ENCODE measurements around the gene CUX1. TPM values are rescaled to one million over a fixed set of nuclear protein-coding genes. Genes with fewer than 3 reads are reported as not detected.

Gene CUX1
- total and polyA plus RNA-seq, 7 experiments from 2014 or later: 10.1 to 81.6 (median 42.5) TPM

DNA sequence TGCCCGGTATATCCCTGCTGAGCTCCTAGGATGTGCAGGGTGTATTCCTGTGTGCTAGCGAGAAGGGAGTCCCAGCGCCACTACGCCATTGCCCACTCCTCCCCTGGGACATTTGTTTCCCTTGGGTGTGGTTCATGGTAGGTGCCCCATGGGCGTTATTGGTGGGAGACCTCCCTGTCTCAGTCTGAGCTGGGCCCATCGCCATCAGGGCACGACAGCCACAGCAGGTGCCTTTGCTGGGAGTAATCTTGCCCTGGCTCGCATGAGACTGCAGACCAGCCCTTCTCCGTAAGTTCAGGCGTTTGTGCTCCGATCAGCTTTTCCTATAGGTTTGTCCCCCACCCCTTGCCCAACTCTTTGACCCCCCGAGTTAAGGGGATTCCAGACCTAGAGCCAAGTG lies 332.0 kb downstream of the CUX1 start:
- ChIA-PET CTCF (no interaction called here), POLR2A (no interaction called here)
- Mint-ChIP-seq H3K4me3 (no peak overlapping the region), H3K36me3 (peaks cover 0 to 20% (median 10%) of the 10 kb centered on the region in 5 donors), H3K27ac (no peak overlapping the region), H3K4me1 (no peaks in the 10 kb centered on the region), H3K27me3 (no peaks in the 10 kb centered on the region), H3K9me3 (peaks cover 0 to 1% (median 0%) of the 10 kb centered on the region in 11 donors)
- no peak overlapping the region for H3K4me3 ChIP-seq (ENCODE audit: low read length)
- H3K36me3 ChIP-seq (ENCODE audit: control insufficient read depth in 2 of 3, insufficient read depth in 3 of 3, low read length in 3 of 3): no peaks in the 10 kb centered on the region
- ATAC-seq (no peak), DNase-seq (no peak)
- no peaks in the 10 kb centered on the region for H3K9me3 ChIP-seq (ENCODE audit: control insufficient read depth in 2 of 3, low read length in 3 of 3)
- H3K4me1 ChIP-seq (ENCODE audit: control insufficient read depth in 2 of 2, insufficient read depth in 2 of 2, low read length in 2 of 2): no peaks in the 10 kb centered on the region
- no peak overlapping the region for H3K27ac ChIP-seq (ENCODE audit: low read depth, low read length)
- H3K27me3 ChIP-seq (ENCODE audit: control insufficient read depth in 2 of 2, insufficient read depth in 2 of 2, low read length in 2 of 2): no peaks in the 10 kb centered on the region
- intact Hi-C loops (cut with micrococcal nuclease): no loop called here

DNA sequence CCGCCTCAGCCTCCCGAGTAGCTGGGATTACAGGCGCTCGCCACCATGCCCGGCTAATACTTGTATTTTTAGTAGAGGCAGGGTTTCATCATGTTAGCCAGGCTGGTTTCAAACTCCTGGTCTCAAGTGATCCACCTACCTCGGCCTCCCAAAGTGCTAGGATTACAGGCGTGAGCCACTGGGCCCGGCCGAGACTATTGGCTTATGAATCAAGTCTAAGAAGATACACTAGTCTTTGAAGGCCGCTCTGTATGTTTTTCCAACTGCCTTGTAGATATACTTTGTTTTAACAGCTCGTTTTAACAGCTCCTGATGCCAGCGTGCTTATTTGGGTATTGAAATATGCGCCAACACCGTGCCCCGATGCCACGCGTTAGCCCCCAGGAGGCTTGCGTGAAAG lies 332.8 kb downstream of the CUX1 start:
- no peaks in the 10 kb centered on the region for H3K4me1 Mint-ChIP-seq
- peaks cover 0 to 1% (median 0%) of the 10 kb centered on the region in 11 donors for H3K9me3 Mint-ChIP-seq
- POLR2A ChIA-PET: no interaction called here
- ATAC-seq (no peak), DNase-seq (no peak)
- Histone ChIP-seq H3K4me3 (ENCODE audit: low read length) (no peak overlapping the region), H3K4me1 (ENCODE audit: control insufficient read depth in 2 of 2, insufficient read depth in 2 of 2, low read length in 2 of 2) (no peaks in the 10 kb centered on the region), H3K27ac (ENCODE audit: low read depth, low read length) (no peak overlapping the region), H3K9me3 (ENCODE audit: control insufficient read depth in 2 of 3, low read length in 3 of 3) (no peaks in the 10 kb centered on the region), H3K36me3 (ENCODE audit: control insufficient read depth in 2 of 3, insufficient read depth in 3 of 3, low read length in 3 of 3) (no peaks in the 10 kb centered on the region), H3K27me3 (ENCODE audit: control insufficient read depth in 2 of 2, insufficient read depth in 2 of 2, low read length in 2 of 2) (no peaks in the 10 kb centered on the region)
- no peak overlapping the region for H3K27ac Mint-ChIP-seq
- no peaks in the 10 kb centered on the region for H3K27me3 Mint-ChIP-seq
- intact Hi-C loops (cut with micrococcal nuclease): no loop called here
- CTCF ChIA-PET: no interaction called here
- no peak overlapping the region for H3K4me3 Mint-ChIP-seq
- H3K36me3 Mint-ChIP-seq: peaks cover 0 to 17% (median 7%) of the 10 kb centered on the region in 5 donors

- ATAC-seq (no peak), DNase-seq (no peak)
- H3K4me1 Mint-ChIP-seq: peaks cover 0 to 1% (median 0%) of the 10 kb centered on the region in 7 donors
- peaks cover 0 to 1% (median 0%) of the 10 kb centered on the region in 11 donors for H3K9me3 Mint-ChIP-seq
- Histone ChIP-seq H3K4me3 (ENCODE audit: low read length) (no peak overlapping the region), H3K36me3 (ENCODE audit: control insufficient read depth in 2 of 3, insufficient read depth in 3 of 3, low read length in 3 of 3) (peaks cover 0 to 2% (median 0%) of the 10 kb centered on the region in 3 experiments), H3K27ac (ENCODE audit: low read depth, low read length) (no peak overlapping the region), H3K4me1 (ENCODE audit: control insufficient read depth in 2 of 2, insufficient read depth in 2 of 2, low read length in 2 of 2) (no peaks in the 10 kb centered on the region), H3K27me3 (ENCODE audit: control insufficient read depth in 2 of 2, insufficient read depth in 2 of 2, low read length in 2 of 2) (no peaks in the 10 kb centered on the region), H3K9me3 (ENCODE audit: control insufficient read depth in 2 of 3, low read length in 3 of 3) (no peaks in the 10 kb centered on the region)
- CTCF ChIA-PET: no interaction called here
- no peaks in the 10 kb centered on the region for H3K27me3 Mint-ChIP-seq
- no peak overlapping the region for H3K27ac Mint-ChIP-seq
- H3K36me3 Mint-ChIP-seq: peaks cover 0 to 18% (median 8%) of the 10 kb centered on the region in 5 donors
- intact Hi-C loops (cut with micrococcal nuclease): no loop called here
- H3K4me3 Mint-ChIP-seq: no peak overlapping the region
- POLR2A ChIA-PET: no interaction called here
Observed at GRCh38 chr7:102152672-102153598, 335.5 kb downstream of the CUX1 start.

GRCh38 chr7:102153599-102153946 lies 336.1 kb downstream of the CUX1 start:
- H3K4me1 Mint-ChIP-seq: peaks cover 0 to 1% (median 0%) of the 10 kb centered on the region in 7 donors
- no peaks in the 10 kb centered on the region for H3K4me1 ChIP-seq (ENCODE audit: control insufficient read depth in 2 of 2, insufficient read depth in 2 of 2, low read length in 2 of 2)
- no peaks in the 10 kb centered on the region for H3K9me3 ChIP-seq (ENCODE audit: control insufficient read depth in 2 of 3, low read length in 3 of 3)
- H3K27ac Mint-ChIP-seq: no peak overlapping the region
- H3K27ac ChIP-seq (ENCODE audit: low read depth, low read length): no peak overlapping the region
- peak overlapping the region in 1 of 10 donors; percentile 9 for H3K4me3 Mint-ChIP-seq
- CTCF ChIA-PET: no interaction called here
- peaks cover 0 to 22% (median 13%) of the 10 kb centered on the region in 5 donors for H3K36me3 Mint-ChIP-seq
- no peak for ATAC-seq
- H3K27me3 ChIP-seq (ENCODE audit: control insufficient read depth in 2 of 2, insufficient read depth in 2 of 2, low read length in 2 of 2): no peaks in the 10 kb centered on the region
- H3K9me3 Mint-ChIP-seq: peaks cover 0 to 1% (median 0%) of the 10 kb centered on the region in 11 donors
- H3K4me3 ChIP-seq (ENCODE audit: low read length): no peak overlapping the region
- H3K27me3 Mint-ChIP-seq: no peaks in the 10 kb centered on the region
- peaks cover 0 to 9% (median 0%) of the 10 kb centered on the region in 3 experiments for H3K36me3 ChIP-seq (ENCODE audit: control insufficient read depth in 2 of 3, insufficient read depth in 3 of 3, low read length in 3 of 3)
- intact Hi-C loops (cut with micrococcal nuclease): no loop called here
- POLR2A ChIA-PET: no interaction called here
- no peak for DNase-seq

DNA sequence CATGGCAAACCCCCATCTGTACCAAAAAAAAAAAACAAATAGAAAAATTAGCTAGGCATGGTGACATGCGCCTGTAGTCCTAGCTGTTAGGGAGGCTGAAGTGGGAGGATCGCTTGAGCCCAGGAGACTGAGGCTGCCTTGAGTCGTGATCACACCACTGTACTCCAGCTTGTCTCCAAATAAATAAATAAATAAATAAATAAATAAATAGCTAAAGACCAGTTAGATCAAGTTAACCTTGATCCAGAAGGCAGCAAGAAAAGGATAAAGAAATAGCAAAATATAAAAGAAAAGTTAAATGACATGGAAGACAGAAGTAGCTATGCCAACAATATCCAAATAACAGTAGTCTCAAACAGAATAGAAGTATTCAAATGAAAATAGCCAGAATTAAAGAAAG lies 337.0 kb downstream of the CUX1 start:
- H3K27me3 Mint-ChIP-seq: no peaks in the 10 kb centered on the region
- Histone ChIP-seq H3K27ac (ENCODE audit: low read depth, low read length) (no peak overlapping the region), H3K27me3 (ENCODE audit: control insufficient read depth in 2 of 2, insufficient read depth in 2 of 2, low read length in 2 of 2) (no peaks in the 10 kb centered on the region), H3K36me3 (ENCODE audit: control insufficient read depth in 2 of 3, insufficient read depth in 3 of 3, low read length in 3 of 3) (peaks cover 0 to 12% (median 0%) of the 10 kb centered on the region in 3 experiments), H3K9me3 (ENCODE audit: control insufficient read depth in 2 of 3, low read length in 3 of 3) (no peaks in the 10 kb centered on the region), H3K4me3 (ENCODE audit: low read length) (no peak overlapping the region), H3K4me1 (ENCODE audit: control insufficient read depth in 2 of 2, insufficient read depth in 2 of 2, low read length in 2 of 2) (no peaks in the 10 kb centered on the region)
- H3K36me3 Mint-ChIP-seq: peaks cover 0 to 24% (median 13%) of the 10 kb centered on the region in 5 donors
- CTCF ChIA-PET: interaction anchor here (0.7 kb wide), 1 partner anchor 8 kb away, joined by 6 read pairs; no protein-coding TSS in a partner anchor
- DNase-seq: no peak
- no peak overlapping the region for H3K4me3 Mint-ChIP-seq
- H3K27ac Mint-ChIP-seq: no peak overlapping the region
- intact Hi-C loops (cut with micrococcal nuclease): no loop called here
- no peak for ATAC-seq
- POLR2A ChIA-PET: no interaction called here
- H3K9me3 Mint-ChIP-seq: peaks cover 0 to 1% (median 0%) of the 10 kb centered on the region in 11 donors
- peaks cover 0 to 1% (median 0%) of the 10 kb centered on the region in 7 donors for H3K4me1 Mint-ChIP-seq

- no peak overlapping the region for H3K4me3 Mint-ChIP-seq
- CTCF ChIA-PET: no interaction called here
- Histone ChIP-seq H3K9me3 (ENCODE audit: control insufficient read depth in 2 of 3, low read length in 3 of 3) (no peaks in the 10 kb centered on the region), H3K27ac (ENCODE audit: low read depth, low read length) (no peak overlapping the region), H3K4me1 (ENCODE audit: control insufficient read depth in 2 of 2, insufficient read depth in 2 of 2, low read length in 2 of 2) (no peaks in the 10 kb centered on the region), H3K36me3 (ENCODE audit: control insufficient read depth in 2 of 3, insufficient read depth in 3 of 3, low read length in 3 of 3) (peaks cover 0 to 17% (median 0%) of the 10 kb centered on the region in 3 experiments), H3K27me3 (ENCODE audit: control insufficient read depth in 2 of 2, insufficient read depth in 2 of 2, low read length in 2 of 2) (no peaks in the 10 kb centered on the region), H3K4me3 (ENCODE audit: low read length) (no peak overlapping the region)
- DNase-seq: no peak
- H3K36me3 Mint-ChIP-seq: peaks cover 0 to 24% (median 13%) of the 10 kb centered on the region in 5 donors
- H3K4me1 Mint-ChIP-seq: peaks cover 0 to 1% (median 0%) of the 10 kb centered on the region in 7 donors
- H3K9me3 Mint-ChIP-seq: peaks cover 0 to 1% (median 0%) of the 10 kb centered on the region in 11 donors
- POLR2A ChIA-PET: no interaction called here
- intact Hi-C loops (cut with micrococcal nuclease): no loop called here
- H3K27ac Mint-ChIP-seq: no peak overlapping the region
- H3K27me3 Mint-ChIP-seq: no peaks in the 10 kb centered on the region
- no peak for ATAC-seq
Observed at GRCh38 chr7:102155821-102156441, 338.5 kb downstream of the CUX1 start.
